ENCODE data around the gene COG3.

COG3 gene

GRCh38 chr13:45548281-45548680 lies 83.5 kb downstream of the COG3 start:
- DNase-seq, result no peak

- no peak for DNase-seq
These were observed 89.9 kb downstream of the COG3 start for GRCh38 chr13:45554604-45555109.

GRCh38 chr13:45564133-45564776 lies 99.5 kb downstream of the COG3 start:
- DNase-seq, result no peak

- DNase-seq, result no peak
These were observed 100.6 kb downstream of the COG3 start for GRCh38 chr13:45565331-45565730.

- no peak for DNase-seq
These were observed 110.5 kb downstream of the COG3 start for GRCh38 chr13:45575146-45575829.

GRCh38 chr13:45575830-45576180 lies 111.1 kb downstream of the COG3 start:
- DNase-seq, result no peak

GRCh38 chr13:45576466-45576865 lies 111.7 kb downstream of the COG3 start:
- DNase-seq, result no peak

- no peak for DNase-seq
These were observed 117.8 kb downstream of the COG3 start for GRCh38 chr13:45582408-45583076.

- DNase-seq, result no peak
These were observed 120.1 kb downstream of the COG3 start for GRCh38 chr13:45584816-45585215.

Data from activated CD4-positive, CD25-positive, alpha-beta regulatory T cell treated with anti-CD3 and anti-CD28 coated beads, Interleukin-2, amount 50 U/mL, for 72 hours (primary cell).